ENCODE results near the gene GMCL2.

GMCL2 gene

GRCh38 chr5:178176791-178177190 is 10.4 kb downstream of the GMCL2 start:
- no peak overlapping the region for H3K27ac ChIP-seq
- no peak for TF ChIP-seq CTCF (conservative IDR thresholded peaks at IDR 0.05)

DNA sequence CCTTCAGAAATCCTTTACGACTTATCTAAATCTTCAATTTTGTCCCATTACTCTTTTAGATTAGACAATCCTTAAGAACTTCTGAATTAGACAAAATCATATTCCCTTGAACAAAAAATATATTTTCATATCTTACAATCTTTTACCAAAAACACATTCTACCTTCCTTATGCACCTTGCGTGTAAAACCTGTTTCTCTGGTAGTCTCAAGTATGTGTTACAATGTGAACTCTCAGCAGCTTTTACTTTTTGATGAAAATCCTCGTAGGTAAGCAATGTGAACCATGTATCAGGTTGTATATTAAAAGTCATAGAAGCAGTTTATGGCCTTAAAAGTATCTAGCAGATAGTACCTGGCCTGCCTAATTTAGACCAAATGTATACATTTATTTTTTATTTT is 12.7 kb downstream of the GMCL2 start:
- TF ChIP-seq CTCF (conservative IDR thresholded peaks at IDR 0.05) = no peak
- H3K27ac ChIP-seq = no peak overlapping the region

DNA sequence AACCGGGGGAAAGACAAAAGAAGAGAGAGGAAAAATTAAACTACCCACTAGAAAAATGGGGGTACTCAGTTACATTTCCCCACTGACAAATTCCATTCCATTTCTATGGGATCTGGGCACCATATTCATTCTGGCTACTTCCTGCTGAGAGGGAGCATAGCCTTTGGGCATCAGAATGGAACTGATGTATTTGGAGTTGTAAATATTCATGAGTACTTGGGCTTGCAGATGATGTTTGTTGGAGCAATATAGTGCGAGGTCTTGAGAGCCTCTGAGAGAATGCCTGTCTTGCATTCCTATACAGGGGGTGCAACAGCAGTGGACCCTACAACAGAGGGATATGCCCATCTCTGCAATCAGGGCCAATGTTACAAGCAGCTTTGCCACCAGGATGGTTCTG is 16.7 kb downstream of the GMCL2 start:
- H3K27ac ChIP-seq = no peak overlapping the region
- TF ChIP-seq CTCF (conservative IDR thresholded peaks at IDR 0.05) = no peak

DNA sequence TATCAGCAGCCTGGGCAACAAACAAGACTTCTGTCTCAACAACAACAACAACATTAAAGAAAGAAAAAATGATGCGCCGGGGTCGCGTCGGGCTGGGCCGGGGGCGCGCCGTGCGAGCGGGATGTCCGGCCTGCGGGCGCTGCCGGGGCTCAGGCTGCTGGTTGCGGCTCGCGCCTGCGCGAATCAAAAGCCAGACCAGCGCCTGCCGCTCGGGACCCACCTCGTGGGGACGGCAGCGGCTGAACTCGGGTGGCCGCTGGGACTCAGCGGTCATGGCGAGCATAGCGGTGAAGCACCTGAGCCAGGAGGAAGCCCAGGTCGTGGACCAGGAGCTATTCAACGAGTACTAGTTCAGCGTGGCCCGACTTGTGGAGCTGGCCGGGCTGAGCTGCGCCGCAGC is 21.6 kb downstream of the GMCL2 start:
- H3K27ac ChIP-seq = no peak overlapping the region
- TF ChIP-seq CTCF (conservative IDR thresholded peaks at IDR 0.05) = no peak

- peak; percentile 100 for TF ChIP-seq CTCF (conservative IDR thresholded peaks at IDR 0.05)
- H3K27ac ChIP-seq = peak overlapping the region; percentile 27; the same call in 1 of the 2 replicates
Measured at GRCh38 chr5:178163772-178164735, 23.1 kb downstream of the GMCL2 start.

DNA sequence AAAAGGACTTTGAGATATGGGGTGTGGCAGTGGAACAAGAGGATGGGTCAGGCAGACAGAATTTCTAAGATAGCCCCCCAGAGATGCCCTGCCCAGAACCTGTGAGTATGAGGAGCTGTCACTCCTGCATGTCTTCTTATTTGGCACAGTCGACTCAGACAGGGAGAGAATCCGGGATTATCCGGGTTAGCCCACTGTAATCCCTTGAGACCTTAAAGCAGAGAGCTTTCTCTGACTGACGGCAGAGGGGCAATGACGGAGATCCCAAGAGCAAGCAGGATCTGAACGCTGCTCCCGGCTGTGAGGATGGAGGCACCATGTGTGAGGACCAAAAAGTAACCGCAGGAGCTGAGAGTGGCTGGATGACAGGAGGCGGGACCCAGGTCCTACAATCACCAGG is 24.7 kb downstream of the GMCL2 start:
- H3K27ac ChIP-seq = no peak overlapping the region
- TF ChIP-seq CTCF (conservative IDR thresholded peaks at IDR 0.05) = no peak

DNA sequence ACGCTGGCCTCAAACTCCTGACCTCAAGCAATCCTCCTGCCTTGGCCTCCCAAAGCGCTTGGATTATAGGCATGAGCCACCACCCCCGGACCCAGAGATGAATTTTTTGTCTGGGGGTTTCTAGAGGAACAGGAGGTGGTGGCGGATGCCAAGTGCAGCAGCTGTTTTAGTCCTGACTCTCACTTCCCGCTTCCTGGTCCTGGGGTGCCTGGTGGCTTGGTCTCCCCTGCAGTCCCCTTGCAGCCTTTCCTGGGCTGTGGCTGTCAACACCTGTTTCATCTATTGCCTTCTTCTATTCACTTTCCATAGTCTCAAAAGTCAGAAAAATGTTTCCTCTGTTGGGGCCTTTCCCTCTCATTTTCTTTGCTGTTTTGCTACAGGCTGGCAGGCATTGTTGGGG is 27.0 kb downstream of the GMCL2 start:
- TF ChIP-seq CTCF (conservative IDR thresholded peaks at IDR 0.05) = no peak
- no peak overlapping the region for H3K27ac ChIP-seq
